Tibial nerve (tissue), 3 donors: ENCODE data around the gene MARS1.

Experiments used
- CTCF ChIP-seq, 5 experiments: fragments of 200-600 bp in 3 of 5; fragments of 450-650 bp in 2 of 5; sonication (generic) in 3 of 5; IDR thresholded peaks; one replicate each; pipeline ENCODE4 v1.5.1; 2016 to 2019; ENCODE audit warnings: antibody characterized with exemption in 5 of 5, mild to moderate bottlenecking in 3 of 5, moderate library complexity in 2 of 5
- POLR2A ChIP-seq, 2 donors: fragments of 450-650 bp; IDR thresholded peaks; one replicate each; pipeline ENCODE4 v1.6.1; 2017; ENCODE audit warnings: antibody characterized with exemption in 2 of 2, mild to moderate bottlenecking in 2 of 2, moderate library complexity in 2 of 2

- no peak for TF ChIP-seq CTCF (IDR thresholded peaks at IDR 0.05)
- TF ChIP-seq POLR2A (IDR thresholded peaks at IDR 0.05): no peak
These were observed 43.1 kb upstream of the MARS1 start for GRCh38 chr12:57444744-57445143.
